Caco-2 (cell line): ENCODE results near the gene HNRNPAB. TPM values are rescaled to one million over a fixed set of nuclear protein-coding genes. Genes with fewer than 3 reads are reported as not detected.
"Not testable (repeated sequence)": the region's sequence is repeated elsewhere in the genome, so short reads cannot be mapped to it uniquely, and the experiment has no call there.

ENCODE experiments used
- BruUV-seq: library from RNA; stranded (reverse); fragments of 400-500 nt; replicated peaks from 2 replicates; lab custom pipeline; 2021; lab: Mats Ljungman, UMichigan
- CTCF ChIA-PET: fragments of 300-600 bp; sonication (Branson Sonifier 250); formaldehyde crosslinking; loops from one replicate; lab custom pipeline; 2022; ENCODE audit warnings: antibody characterized with exemption; lab: Charles Lee
- POLR2A ChIA-PET: fragments of 300-600 bp; sonication (Branson Sonifier 250); formaldehyde crosslinking; loops from one replicate; lab custom pipeline; 2022; ENCODE audit warnings: antibody characterized with exemption; lab: Charles Lee
- DNase-seq, 2 experiments: peaks; one replicate each; pipeline versions ENCODE4 v3.0.0 to v3.0.0-alpha.2; 2020 to 2022
- H3K27me3 ChIP-seq: replicated peaks from 2 replicates; pipeline ENCODE4 v1.6.0; 2011; ENCODE audit warnings: low read length; ENCODE audit not compliant: control insufficient read depth, insufficient read depth
- H3K36me3 ChIP-seq: 2 replicates; pipeline ENCODE4 v1.5.1; 2011; ENCODE audit warnings: low read length; ENCODE audit not compliant: control insufficient read depth, insufficient read depth
- H3K4me1 ChIP-seq: fragments of 250-450 bp; sonication (Bioruptor Pico); 2 replicates; pipeline ENCODE4 v1.5.1; 2020; ENCODE audit warnings: mild to moderate bottlenecking
- H3K4me3 ChIP-seq: 2 replicates; pipeline ENCODE4 v1.5.1; 2011; ENCODE audit warnings: low read depth, mild to moderate bottlenecking, control low read depth, low read length
- H3K9me3 ChIP-seq: fragments of 250-450 bp; sonication (Bioruptor Pico); 2 replicates; pipeline ENCODE4 v1.5.1; 2020; ENCODE audit warnings: mild to moderate bottlenecking, moderate library complexity
- H3K27ac Mint-ChIP-seq: one replicate; pipeline ENCODE4 v1.8.0; 2022; ENCODE audit warnings: mixed read lengths; ENCODE audit not compliant: unreplicated experiment
- H3K27me3 Mint-ChIP-seq: one replicate; pipeline ENCODE4 v1.8.0; 2022; ENCODE audit warnings: mixed read lengths; ENCODE audit not compliant: insufficient read depth, unreplicated experiment
- H3K36me3 Mint-ChIP-seq: one replicate; pipeline ENCODE4 v1.8.0; 2022; ENCODE audit warnings: mild to moderate bottlenecking, mixed read lengths; ENCODE audit not compliant: insufficient read depth, unreplicated experiment
- H3K4me1 Mint-ChIP-seq: one replicate; pipeline ENCODE4 v1.8.0; 2022; ENCODE audit warnings: low read depth, mixed read lengths; ENCODE audit not compliant: unreplicated experiment
- H3K4me3 Mint-ChIP-seq: one replicate; pipeline ENCODE4 v1.8.0; 2022; ENCODE audit warnings: mild to moderate bottlenecking, moderate library complexity, mixed read lengths; ENCODE audit not compliant: unreplicated experiment
- H3K9me3 Mint-ChIP-seq: one replicate; pipeline ENCODE4 v1.8.0; 2022; ENCODE audit warnings: mixed read lengths; ENCODE audit not compliant: unreplicated experiment
- intact Hi-C: fragments of 100-400 bp; cut with micrococcal nuclease; formaldehyde crosslinking; loops from one replicate; pipeline ENCODE4 v1.10.0; 2022; ENCODE audit not compliant: unreplicated experiment
- total RNA-seq: library from RNA; stranded (reverse); gene quantifications from 2 replicates; pipeline ENCODE4 v1.2.3, GENCODE V29; 2022
- TF ChIP-seq, protein P1 (sequence below), 2 experiments: fragments of 200-600 bp in 1 of 2; IDR thresholded peaks; 1 replicate in 1 of 2; 2 replicates in 1 of 2; pipeline versions ENCODE4 v1.5.1 to v1.8.0; 2011 to 2022; ENCODE audit warnings: antibody characterized with exemption in 1 of 2, control low read depth in 1 of 2, inconsistent platforms in 1 of 2, low read depth in 1 of 2, low read length in 1 of 2, mild to moderate bottlenecking in 1 of 2, moderate library complexity in 1 of 2; ENCODE audit not compliant: insufficient read depth in 1 of 2, severe bottlenecking in 1 of 2, unreplicated experiment in 1 of 2

Gene HNRNPAB
- total RNA-seq, 1 experiment from 2014 or later = 295 TPM

- Histone ChIP-seq H3K27me3 (no peaks in the 10 kb centered on the region; the same call in 1 of the 2 replicates), H3K36me3 (no peaks in the 10 kb centered on the region), H3K4me1 (no peaks in the 10 kb centered on the region), H3K4me3 (no peak overlapping the region), H3K9me3 (no peaks in the 10 kb centered on the region)
- TF ChIP-seq, protein P1, sequence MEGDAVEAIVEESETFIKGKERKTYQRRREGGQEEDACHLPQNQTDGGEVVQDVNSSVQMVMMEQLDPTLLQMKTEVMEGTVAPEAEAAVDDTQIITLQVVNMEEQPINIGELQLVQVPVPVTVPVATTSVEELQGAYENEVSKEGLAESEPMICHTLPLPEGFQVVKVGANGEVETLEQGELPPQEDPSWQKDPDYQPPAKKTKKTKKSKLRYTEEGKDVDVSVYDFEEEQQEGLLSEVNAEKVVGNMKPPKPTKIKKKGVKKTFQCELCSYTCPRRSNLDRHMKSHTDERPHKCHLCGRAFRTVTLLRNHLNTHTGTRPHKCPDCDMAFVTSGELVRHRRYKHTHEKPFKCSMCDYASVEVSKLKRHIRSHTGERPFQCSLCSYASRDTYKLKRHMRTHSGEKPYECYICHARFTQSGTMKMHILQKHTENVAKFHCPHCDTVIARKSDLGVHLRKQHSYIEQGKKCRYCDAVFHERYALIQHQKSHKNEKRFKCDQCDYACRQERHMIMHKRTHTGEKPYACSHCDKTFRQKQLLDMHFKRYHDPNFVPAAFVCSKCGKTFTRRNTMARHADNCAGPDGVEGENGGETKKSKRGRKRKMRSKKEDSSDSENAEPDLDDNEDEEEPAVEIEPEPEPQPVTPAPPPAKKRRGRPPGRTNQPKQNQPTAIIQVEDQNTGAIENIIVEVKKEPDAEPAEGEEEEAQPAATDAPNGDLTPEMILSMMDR (IDR thresholded peaks at IDR 0.05; ENCODE audit: insufficient read depth in 1 of 2, low read depth in 1 of 2, low read length in 1 of 2, severe bottlenecking in 1 of 2, unreplicated experiment in 1 of 2) = no peak
- intact Hi-C loops = no loop called here
- Mint-ChIP-seq H3K27ac (no peak overlapping the region), H3K36me3 (no peaks in the 10 kb centered on the region), H3K9me3 (no peaks in the 10 kb centered on the region), H3K4me3 (no peak overlapping the region), H3K4me1 (no peaks in the 10 kb centered on the region), H3K27me3 (no peaks in the 10 kb centered on the region)
- POLR2A ChIA-PET = no interaction called here
- CTCF ChIA-PET = no interaction called here
- BruUV-seq = no TSS peak
- DNase-seq = no peak
Observed at GRCh38 chr5:178249191-178249989, 45.1 kb downstream of the HNRNPAB start.

DNA sequence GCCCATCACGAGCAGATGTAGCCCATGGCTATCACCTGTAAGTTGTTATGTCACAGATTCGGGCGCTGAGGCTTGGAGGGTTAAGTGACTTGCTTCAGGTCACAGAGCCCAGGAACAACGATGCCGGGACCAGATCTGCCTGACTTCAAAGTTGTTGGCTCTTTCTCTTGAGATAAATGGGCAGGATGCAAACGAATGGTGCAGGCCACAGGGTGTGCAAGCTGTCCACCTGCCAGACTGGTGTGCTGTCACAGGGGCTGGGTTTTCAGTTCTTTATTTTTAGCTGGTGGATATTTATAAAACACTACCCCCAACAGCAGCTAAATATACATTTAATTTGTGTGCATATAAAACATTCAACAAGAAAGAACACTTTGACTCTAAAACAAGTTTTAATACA is 45.9 kb downstream of the HNRNPAB start:
- POLR2A ChIA-PET = interaction anchor here (0.6 kb wide), 1 partner anchor 24 kb away, joined by 4 read pairs; no protein-coding TSS in a partner anchor

GRCh38 chr5:178252258-178252657 is 47.9 kb downstream of the HNRNPAB start:
- Mint-ChIP-seq H3K9me3 (no peaks in the 10 kb centered on the region), H3K4me1 (no peaks in the 10 kb centered on the region), H3K27me3 (no peaks in the 10 kb centered on the region), H3K4me3 (no peak overlapping the region), H3K36me3 (no peaks in the 10 kb centered on the region), H3K27ac (no peak overlapping the region)
- no peak for DNase-seq
- Histone ChIP-seq H3K27me3 (no peaks in the 10 kb centered on the region; the same call in 1 of the 2 replicates), H3K9me3 (no peaks in the 10 kb centered on the region), H3K36me3 (no peaks in the 10 kb centered on the region), H3K4me3 (no peak overlapping the region), H3K4me1 (no peaks in the 10 kb centered on the region)
- intact Hi-C loops = no loop called here
- BruUV-seq = no TSS peak
- CTCF ChIA-PET = no interaction called here
- TF ChIP-seq, protein P1 (IDR thresholded peaks at IDR 0.05; ENCODE audit: insufficient read depth in 1 of 2, low read depth in 1 of 2, low read length in 1 of 2, severe bottlenecking in 1 of 2, unreplicated experiment in 1 of 2) = no peak
- POLR2A ChIA-PET = no interaction called here

More for the DNA sequence above, 45.9 kb downstream of the HNRNPAB start:
- BruUV-seq = no TSS peak
- Histone ChIP-seq H3K4me3 (no peak overlapping the region), H3K4me1 (no peaks in the 10 kb centered on the region), H3K9me3 (no peaks in the 10 kb centered on the region), H3K27me3 (no peaks in the 10 kb centered on the region; the same call in 1 of the 2 replicates), H3K36me3 (no peaks in the 10 kb centered on the region)
- no peak overlapping the region for H3K4me3 Mint-ChIP-seq
- DNase-seq = no peak
- TF ChIP-seq, protein P1 (IDR thresholded peaks at IDR 0.05; ENCODE audit: insufficient read depth in 1 of 2, low read depth in 1 of 2, low read length in 1 of 2, severe bottlenecking in 1 of 2, unreplicated experiment in 1 of 2) = no peak
- CTCF ChIA-PET = no interaction called here
- intact Hi-C loops = no loop called here
- H3K4me1 Mint-ChIP-seq = no peaks in the 10 kb centered on the region
- no peak overlapping the region for H3K27ac Mint-ChIP-seq
- no peaks in the 10 kb centered on the region for H3K36me3 Mint-ChIP-seq
- no peaks in the 10 kb centered on the region for H3K9me3 Mint-ChIP-seq
- H3K27me3 Mint-ChIP-seq = no peaks in the 10 kb centered on the region

- DNase-seq, H3K9me3 ChIP-seq, H3K27ac Mint-ChIP-seq, H3K27me3 Mint-ChIP-seq, H3K4me3 Mint-ChIP-seq, H3K36me3 ChIP-seq, intact Hi-C loops, H3K27me3 ChIP-seq, H3K4me1 ChIP-seq, H3K4me1 Mint-ChIP-seq, H3K36me3 Mint-ChIP-seq, CTCF ChIA-PET, H3K4me3 ChIP-seq, H3K9me3 Mint-ChIP-seq, BruUV-seq, POLR2A ChIA-PET: not testable (repeated sequence)
Observed at GRCh38 chr5:178253632-178254031, 49.3 kb downstream of the HNRNPAB start.
